Testis (tissue), 3 donors: ENCODE measurements around the gene C1QTNF8. TPM values are rescaled to one million over a fixed set of nuclear protein-coding genes. Genes with fewer than 3 reads are reported as not detected.

Experiments used
- DNase-seq: peaks from one replicate; pipeline ENCODE4 v3.0.0-alpha.2; 2019
- H3K27ac ChIP-seq, 2 donors: fragments of 200-600 bp; sonication (generic); one replicate each; pipeline ENCODE4 v1.5.1; 2019
- H3K27me3 ChIP-seq: fragments of 200-600 bp; sonication (generic); one replicate; pipeline ENCODE4 v1.5.1; 2019
- H3K36me3 ChIP-seq: fragments of 200-600 bp; sonication (generic); one replicate; pipeline ENCODE4 v1.5.1; 2017; ENCODE audit warnings: low read depth; ENCODE audit errors: missing control alignments
- H3K4me1 ChIP-seq: fragments of 200-600 bp; sonication (generic); one replicate; pipeline ENCODE4 v1.5.1; 2019
- H3K4me3 ChIP-seq, 2 donors: fragments of 200-600 bp; sonication (generic); one replicate each; pipeline ENCODE4 v1.5.1; 2017 to 2019
- H3K9me3 ChIP-seq: fragments of 200-600 bp; sonication (generic); one replicate; pipeline ENCODE4 v1.5.1; 2017
- POLR2A ChIP-seq: fragments of 450-650 bp; IDR thresholded peaks from one replicate; pipeline ENCODE4 v1.6.1; 2017; ENCODE audit warnings: antibody characterized with exemption, mild to moderate bottlenecking, moderate library complexity
- WGBS, 2 donors: methylation state at CpG; one replicate each; pipeline ENCODE4 v1.1.5; 2018; 5-methylcytosine and 5-hydroxymethylcytosine counted together
- intact Hi-C: fragments of 100-400 bp; cut with DNase I; formaldehyde crosslinking; loops from one replicate; pipeline ENCODE4 v1.15.1; 2023; ENCODE audit warnings: low total_unique reads
- polyA plus RNA-seq: library from polyadenylated mRNA; stranded (reverse); fragments of 350-450 nt; fragmentation: Illumina TruSeq; extraction: RNeasy Lipid Tissue Mini Kit (QIAGEN cat#74804); gene quantifications from one replicate; pipeline ENCODE4 v1.2.3, GENCODE V29; 2014; ENCODE audit warnings: low read depth, low replicate concordance; ENCODE audit not compliant: insufficient read depth
- total RNA-seq, 2 donors: library from RNA; depleted of rRNA; stranded (reverse); fragments of >200 nt; gene quantifications; one replicate each; pipeline ENCODE4 v1.2.3, GENCODE V29; 2016
- TF ChIP-seq, protein P1 (sequence below), 3 experiments: fragments of 450-650 bp in 2 of 3; fragments of 200-600 bp in 1 of 3; sonication (generic) in 1 of 3; IDR thresholded peaks; one replicate each; pipeline ENCODE4 v1.5.1; 2016 to 2019; ENCODE audit warnings: antibody characterized with exemption in 3 of 3, mild to moderate bottlenecking in 2 of 3, moderate library complexity in 1 of 3

Gene C1QTNF8
- total and polyA plus RNA-seq, 3 donors from 2014 or later: 1.3 to 2.7 TPM; not detected in 1

GRCh38 chr16:1050921-1051320 is 45.1 kb downstream of the C1QTNF8 start:
- Histone ChIP-seq H3K9me3 (no peaks in the 10 kb centered on the region), H3K4me3 (no peak overlapping the region), H3K27me3 (no peaks in the 10 kb centered on the region), H3K36me3 (no peaks in the 10 kb centered on the region), H3K27ac (no peak overlapping the region), H3K4me1 (peaks cover 5% of the 10 kb centered on the region)
- TF ChIP-seq, protein P1, sequence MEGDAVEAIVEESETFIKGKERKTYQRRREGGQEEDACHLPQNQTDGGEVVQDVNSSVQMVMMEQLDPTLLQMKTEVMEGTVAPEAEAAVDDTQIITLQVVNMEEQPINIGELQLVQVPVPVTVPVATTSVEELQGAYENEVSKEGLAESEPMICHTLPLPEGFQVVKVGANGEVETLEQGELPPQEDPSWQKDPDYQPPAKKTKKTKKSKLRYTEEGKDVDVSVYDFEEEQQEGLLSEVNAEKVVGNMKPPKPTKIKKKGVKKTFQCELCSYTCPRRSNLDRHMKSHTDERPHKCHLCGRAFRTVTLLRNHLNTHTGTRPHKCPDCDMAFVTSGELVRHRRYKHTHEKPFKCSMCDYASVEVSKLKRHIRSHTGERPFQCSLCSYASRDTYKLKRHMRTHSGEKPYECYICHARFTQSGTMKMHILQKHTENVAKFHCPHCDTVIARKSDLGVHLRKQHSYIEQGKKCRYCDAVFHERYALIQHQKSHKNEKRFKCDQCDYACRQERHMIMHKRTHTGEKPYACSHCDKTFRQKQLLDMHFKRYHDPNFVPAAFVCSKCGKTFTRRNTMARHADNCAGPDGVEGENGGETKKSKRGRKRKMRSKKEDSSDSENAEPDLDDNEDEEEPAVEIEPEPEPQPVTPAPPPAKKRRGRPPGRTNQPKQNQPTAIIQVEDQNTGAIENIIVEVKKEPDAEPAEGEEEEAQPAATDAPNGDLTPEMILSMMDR (IDR thresholded peaks at IDR 0.05): no peak
- no peak for TF ChIP-seq POLR2A
- intact Hi-C loops: loop anchor here (10.0 kb wide), 1 partner anchor 236 kb away; no protein-coding TSS in a partner anchor
- WGBS, 2 donors: 91 to 93% methylated on average over 14 to 15 of the region's 15 CpGs
- no peak for DNase-seq

DNA sequence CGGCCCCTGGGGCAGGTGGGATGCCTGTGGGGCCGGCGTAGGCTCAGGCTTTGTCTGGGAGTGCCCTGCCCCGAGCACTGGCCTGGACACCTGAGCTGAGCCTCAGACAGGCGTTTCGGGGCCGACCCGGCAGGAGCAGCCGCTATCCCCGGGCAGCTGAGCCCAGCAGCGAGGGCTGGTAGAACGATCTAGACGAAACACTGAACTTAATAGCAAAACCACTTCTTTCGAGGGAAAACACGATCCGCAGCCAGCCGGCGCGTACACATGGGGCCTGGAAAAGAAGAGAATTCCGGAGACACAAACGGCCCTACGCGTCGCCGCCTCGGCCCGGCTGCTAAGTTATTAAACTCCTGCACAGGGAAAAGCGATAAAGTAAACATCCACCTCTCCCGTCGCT is 45.5 kb downstream of the C1QTNF8 start:
- no peaks in the 10 kb centered on the region for H3K36me3 ChIP-seq
- H3K4me1 ChIP-seq: peaks cover 5% of the 10 kb centered on the region
- WGBS, 2 donors: 87 to 92% methylated on average over 27 to 28 of the region's 30 CpGs
- no peak overlapping the region for H3K27ac ChIP-seq
- TF ChIP-seq, protein P1 (IDR thresholded peaks at IDR 0.05): no peak
- TF ChIP-seq POLR2A: no peak
- no peak for DNase-seq
- intact Hi-C loops: loop anchor here (10.0 kb wide), 1 partner anchor 236 kb away; no protein-coding TSS in a partner anchor
- no peak overlapping the region for H3K4me3 ChIP-seq
- H3K9me3 ChIP-seq: no peaks in the 10 kb centered on the region
- no peaks in the 10 kb centered on the region for H3K27me3 ChIP-seq

GRCh38 chr16:1049976-1050247 is 46.1 kb downstream of the C1QTNF8 start:
- Histone ChIP-seq H3K27me3 (no peaks in the 10 kb centered on the region), H3K9me3 (no peaks in the 10 kb centered on the region), H3K36me3 (no peaks in the 10 kb centered on the region), H3K4me3 (no peak overlapping the region), H3K4me1 (peaks cover 5% of the 10 kb centered on the region), H3K27ac (no peak overlapping the region)
- TF ChIP-seq POLR2A: no peak
- TF ChIP-seq, protein P1 (IDR thresholded peaks at IDR 0.05): no peak
- WGBS, 2 donors: 83% methylated on average over 11 of the region's 11 CpGs; no CpG with 5 or more reads in 1 of the 2 donors
- no peak for DNase-seq
- intact Hi-C loops: loop anchor here (10.0 kb wide), 1 partner anchor 235 kb away; no protein-coding TSS in a partner anchor

DNA sequence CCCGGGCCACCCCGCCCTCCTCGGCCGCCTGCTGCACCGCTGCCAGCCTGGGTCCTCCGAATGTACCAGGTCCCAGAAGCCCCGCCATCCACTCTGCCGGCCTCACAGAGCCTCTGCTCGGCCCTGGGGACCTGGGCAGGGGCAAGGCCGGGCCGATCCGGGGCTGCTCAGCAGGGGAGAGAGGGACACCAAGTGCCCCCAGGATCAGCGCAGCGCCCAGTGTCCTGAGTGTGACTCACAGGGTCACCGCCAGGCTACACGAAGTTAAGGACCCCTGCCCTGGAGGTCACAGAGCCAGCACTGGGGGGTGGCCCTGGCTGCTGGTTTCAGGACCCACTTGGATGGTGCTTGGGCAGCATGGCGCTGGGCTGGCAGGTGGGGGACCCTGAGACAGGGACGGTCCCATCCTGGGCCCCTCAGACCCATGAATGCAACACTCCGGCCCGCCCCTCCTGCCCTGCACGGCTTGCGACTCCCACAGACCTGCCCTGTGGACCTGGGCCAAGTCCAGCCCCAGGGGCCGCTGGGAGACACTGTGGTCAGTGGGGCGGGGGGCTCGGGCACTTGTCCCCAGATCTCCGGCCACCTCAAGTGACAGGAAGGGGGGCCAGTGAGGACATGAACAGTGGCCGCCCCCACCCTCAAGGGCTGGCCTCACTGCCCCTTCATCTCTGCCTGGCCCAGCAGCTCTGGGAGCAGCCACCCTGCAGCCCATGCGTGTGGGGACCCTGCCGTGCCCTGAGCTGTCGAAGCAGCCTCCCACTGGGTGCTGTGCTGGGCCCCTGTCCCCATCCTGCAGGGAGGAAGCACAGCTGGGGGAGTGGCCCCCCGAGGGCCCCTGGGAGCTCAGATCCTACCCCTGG is 46.7 kb downstream of the C1QTNF8 start:
- H3K36me3 ChIP-seq: no peaks in the 10 kb centered on the region
- TF ChIP-seq, protein P1 (IDR thresholded peaks at IDR 0.05): no peak
- no peak for TF ChIP-seq POLR2A
- H3K4me3 ChIP-seq: no peak overlapping the region
- no peak overlapping the region for H3K27ac ChIP-seq
- intact Hi-C loops: no loop called here
- no peak for DNase-seq
- H3K9me3 ChIP-seq: no peaks in the 10 kb centered on the region
- H3K27me3 ChIP-seq: no peaks in the 10 kb centered on the region
- 74 to 92% methylated on average over 10 to 28 of the region's 31 CpGs for WGBS, 2 donors
- peaks cover 6% of the 10 kb centered on the region for H3K4me1 ChIP-seq
